Smooth muscle cell of the brain vasculature (primary cell): Measurements from ENCODE around the gene ALDH3A2.
"Not testable (repeated sequence)": the region's sequence is repeated elsewhere in the genome, so short reads cannot be mapped to it uniquely, and the experiment has no call there.

ENCODE experiments used
- DNase-seq: peaks from one replicate; pipeline ENCODE4 v3.0.0-alpha.2; 2012; ENCODE audit warnings: low read depth, low spot score

ALDH3A2 gene

GRCh38 chr17:19678581-19679453 is 30.3 kb downstream of the ALDH3A2 start:
- no peak for DNase-seq

- DNase-seq = no peak
Observed at GRCh38 chr17:19683117-19683516, 34.6 kb downstream of the ALDH3A2 start.

GRCh38 chr17:19684909-19685580 is 36.5 kb downstream of the ALDH3A2 start:
- not testable (repeated sequence) for DNase-seq

GRCh38 chr17:19686400-19687090 is 38.0 kb downstream of the ALDH3A2 start:
- no peak for DNase-seq

- no peak for DNase-seq
Observed at GRCh38 chr17:19702217-19702641, 53.7 kb downstream of the ALDH3A2 start.

GRCh38 chr17:19703106-19703827 is 54.7 kb downstream of the ALDH3A2 start:
- no peak for DNase-seq

- DNase-seq = no peak
Observed at GRCh38 chr17:19703828-19704613, 55.5 kb downstream of the ALDH3A2 start.

- no peak for DNase-seq
Observed at GRCh38 chr17:19705201-19705600, 56.6 kb downstream of the ALDH3A2 start.

- no peak for DNase-seq
Observed at GRCh38 chr17:19705771-19706770, 57.5 kb downstream of the ALDH3A2 start.

GRCh38 chr17:19706791-19707727 is 58.5 kb downstream of the ALDH3A2 start:
- no peak for DNase-seq

GRCh38 chr17:19707728-19708221 is 59.2 kb downstream of the ALDH3A2 start:
- no peak for DNase-seq

- no peak for DNase-seq
Observed at GRCh38 chr17:19708431-19709175, 60.1 kb downstream of the ALDH3A2 start.

- DNase-seq = no peak
Observed at GRCh38 chr17:19709841-19710240, 61.3 kb downstream of the ALDH3A2 start.

- no peak for DNase-seq
Observed at GRCh38 chr17:19712436-19713004, 64.0 kb downstream of the ALDH3A2 start.

GRCh38 chr17:19713462-19713861 is 64.9 kb downstream of the ALDH3A2 start:
- DNase-seq = no peak

GRCh38 chr17:19713901-19714361 is 65.4 kb downstream of the ALDH3A2 start:
- no peak for DNase-seq
